GM18868 (cell line): ENCODE results near the gene BEX3.
"Not testable (repeated sequence)": the region's sequence is repeated elsewhere in the genome, so short reads cannot be mapped to it uniquely, and the experiment has no call there.

Experiments
- ATAC-seq: cut with Tn5 transposase; IDR thresholded peaks from one replicate; pipeline ENCODE4 v1.9.1; 2021; ENCODE audit warnings: mild to moderate bottlenecking, moderate library complexity; ENCODE audit not compliant: unreplicated experiment

Gene BEX3

DNA sequence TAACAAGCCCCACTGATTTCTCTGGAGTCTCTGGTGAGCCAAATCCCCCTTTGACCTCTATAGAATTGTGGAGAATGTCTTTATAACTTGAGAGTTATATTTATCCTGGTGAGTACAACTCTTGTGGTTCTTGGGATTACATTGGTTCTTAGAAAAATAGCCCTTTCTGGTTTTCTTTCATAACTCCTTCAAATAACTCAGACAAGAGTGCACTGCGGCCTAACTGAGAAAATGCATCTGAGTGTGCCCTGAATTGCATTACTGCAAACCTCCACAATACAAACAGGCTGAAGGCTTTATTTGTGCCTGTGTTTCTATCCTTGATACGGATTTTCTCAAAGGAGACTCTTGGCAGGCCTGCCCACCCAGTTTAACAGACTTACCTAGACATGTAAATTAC is 2.7 kb downstream of the BEX3 start:
- ATAC-seq, result no peak

DNA sequence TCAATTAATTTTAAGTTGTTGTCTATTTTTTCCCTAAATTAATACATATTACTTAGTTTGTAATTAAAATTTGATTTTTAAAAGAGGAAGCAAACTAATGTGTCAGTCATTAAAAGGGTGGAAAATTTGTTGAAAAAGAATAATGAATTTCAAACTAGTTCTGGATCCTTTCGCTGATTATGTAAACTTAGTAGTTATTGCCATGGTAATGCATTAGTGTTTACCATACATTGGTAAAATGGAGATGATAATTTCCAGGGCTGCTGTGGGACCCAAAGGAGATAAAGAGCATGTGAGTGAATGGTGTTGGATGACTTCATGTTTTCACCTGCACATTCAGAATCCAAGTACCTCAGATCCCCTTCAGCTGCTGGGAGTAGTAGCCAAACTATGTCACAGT is 6.5 kb downstream of the BEX3 start:
- no peak for ATAC-seq

- no peak for ATAC-seq
Observed at GRCh38 chrX:103384672-103385071, 8.3 kb downstream of the BEX3 start.

- not testable (repeated sequence) for ATAC-seq
Observed at GRCh38 chrX:103385283-103385830, 9.0 kb downstream of the BEX3 start.

GRCh38 chrX:103386332-103386731 is 10.0 kb downstream of the BEX3 start:
- ATAC-seq, result no peak

- no peak for ATAC-seq
Observed at GRCh38 chrX:103393487-103393886, 17.1 kb downstream of the BEX3 start.

DNA sequence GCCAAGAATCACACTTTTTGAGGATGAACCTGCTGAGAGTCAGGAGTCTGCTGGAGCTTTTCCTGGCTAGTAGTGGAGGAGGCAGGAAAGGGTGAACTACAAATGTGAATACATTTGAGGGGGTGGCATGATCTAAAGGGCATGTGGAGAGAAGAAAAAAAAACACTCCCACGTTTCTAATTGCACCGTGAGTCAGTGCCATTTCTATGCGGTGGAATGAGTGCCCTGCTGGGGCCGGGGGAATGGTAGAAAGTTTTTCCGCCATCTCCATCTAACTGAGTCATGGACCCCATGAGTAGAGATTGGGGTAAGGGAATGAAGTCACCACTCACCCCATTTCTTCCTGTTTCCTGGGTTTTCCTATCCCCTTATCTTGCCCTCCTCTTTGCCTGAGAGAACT is 19.8 kb downstream of the BEX3 start:
- no peak for ATAC-seq

- no peak for ATAC-seq
Observed at GRCh38 chrX:103396660-103397059, 20.3 kb downstream of the BEX3 start.

- ATAC-seq, result no peak
Observed at GRCh38 chrX:103397707-103398106, 21.4 kb downstream of the BEX3 start.

DNA sequence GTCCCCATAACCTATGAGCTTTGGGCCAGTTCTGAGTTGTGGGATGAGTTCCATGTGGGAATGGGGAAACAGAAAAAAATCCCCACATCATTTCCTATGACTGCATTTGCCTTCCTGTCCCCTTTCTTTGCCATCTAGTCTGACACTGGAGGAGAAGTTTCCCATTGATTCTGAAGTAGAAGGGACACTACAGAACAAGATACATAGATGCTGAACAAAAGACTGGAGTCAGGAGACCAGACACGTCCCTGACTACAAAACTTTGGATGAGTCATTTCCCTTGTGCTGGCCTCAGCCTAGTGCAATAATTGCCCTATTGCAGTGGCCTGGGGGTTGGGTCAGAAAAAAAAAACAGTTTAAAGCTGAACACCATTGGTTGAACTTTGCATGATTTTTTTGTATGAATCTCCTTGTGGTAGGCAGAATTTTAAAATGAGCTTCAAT is 22.1 kb downstream of the BEX3 start:
- no peak for ATAC-seq

- ATAC-seq, result no peak
Observed at GRCh38 chrX:103399744-103400143, 23.4 kb downstream of the BEX3 start.

- no peak for ATAC-seq
Observed at GRCh38 chrX:103400931-103401330, 24.6 kb downstream of the BEX3 start.

DNA sequence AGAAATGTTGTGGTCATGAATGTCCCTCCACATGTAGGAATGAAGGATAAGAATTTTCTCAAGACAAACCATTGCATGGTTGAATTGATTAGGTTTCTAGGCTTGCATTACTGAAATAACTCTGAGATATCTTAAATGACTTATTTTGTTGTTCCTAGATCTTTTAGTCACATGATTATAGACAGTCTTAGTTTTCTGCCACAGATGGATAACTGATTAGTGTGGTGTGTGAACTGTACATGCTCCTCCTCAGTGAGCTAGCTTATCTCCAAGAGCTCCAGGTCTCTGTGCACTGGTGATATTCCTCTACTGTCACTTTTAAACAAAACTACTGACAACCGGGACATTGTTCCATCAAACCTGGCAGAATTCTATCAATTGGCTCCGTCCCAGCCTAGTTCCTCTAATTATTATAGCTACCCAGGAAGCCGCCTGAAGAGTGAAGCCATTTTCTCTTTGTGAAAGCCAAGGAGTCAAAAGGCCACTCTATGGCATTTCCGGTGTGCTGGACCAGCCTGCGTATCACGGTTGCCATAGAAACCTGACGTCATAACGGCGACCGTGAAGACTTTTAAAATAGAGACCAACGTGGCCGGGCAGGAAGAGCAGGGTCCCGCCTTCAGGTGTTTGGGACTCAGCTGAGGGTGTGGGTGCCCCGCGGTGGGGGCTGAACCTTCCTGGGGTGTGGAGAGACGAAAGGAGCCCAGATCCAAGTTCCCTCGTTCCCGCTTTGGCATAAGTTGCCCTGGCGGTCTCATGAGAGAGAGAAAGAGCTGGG is 28.1 kb downstream of the BEX3 start:
- ATAC-seq, result peak; percentile 99

DNA sequence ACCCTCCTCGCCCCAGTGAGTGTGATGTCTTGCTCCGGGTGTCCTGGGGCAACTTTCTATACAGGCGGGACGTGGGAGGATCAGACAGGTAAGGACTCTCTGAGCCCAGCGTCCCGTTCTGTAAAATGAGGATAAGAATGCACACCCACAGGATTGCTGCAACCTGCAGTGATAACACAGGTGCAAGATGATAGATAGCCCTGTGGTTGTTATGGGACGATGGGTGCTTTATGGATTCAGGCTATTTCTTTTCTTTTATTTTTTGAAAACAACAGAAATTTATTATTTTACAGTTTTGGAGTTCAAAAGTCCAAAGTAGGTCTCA is 28.6 kb downstream of the BEX3 start:
- no peak for ATAC-seq

DNA sequence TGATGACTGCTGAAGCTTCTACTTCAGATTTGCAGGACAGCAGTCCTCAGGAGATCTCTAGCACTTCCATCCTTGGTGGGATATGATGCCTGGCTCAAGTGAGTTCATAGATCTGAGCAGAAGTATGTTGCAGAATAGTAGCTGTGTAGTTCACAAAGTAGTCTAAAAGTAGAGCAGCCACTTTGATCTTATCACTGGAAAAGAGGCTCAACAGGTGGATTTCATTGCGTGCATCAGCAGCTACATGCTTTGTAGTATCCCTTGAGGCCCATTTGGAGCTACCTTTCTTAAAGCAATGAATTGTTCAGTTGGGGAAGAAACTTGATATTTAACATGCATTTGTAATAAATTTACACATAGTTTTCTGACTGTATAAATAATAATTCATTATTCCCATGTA is 29.9 kb downstream of the BEX3 start:
- no peak for ATAC-seq

GRCh38 chrX:103407776-103408175 is 31.4 kb downstream of the BEX3 start:
- ATAC-seq, result no peak

DNA sequence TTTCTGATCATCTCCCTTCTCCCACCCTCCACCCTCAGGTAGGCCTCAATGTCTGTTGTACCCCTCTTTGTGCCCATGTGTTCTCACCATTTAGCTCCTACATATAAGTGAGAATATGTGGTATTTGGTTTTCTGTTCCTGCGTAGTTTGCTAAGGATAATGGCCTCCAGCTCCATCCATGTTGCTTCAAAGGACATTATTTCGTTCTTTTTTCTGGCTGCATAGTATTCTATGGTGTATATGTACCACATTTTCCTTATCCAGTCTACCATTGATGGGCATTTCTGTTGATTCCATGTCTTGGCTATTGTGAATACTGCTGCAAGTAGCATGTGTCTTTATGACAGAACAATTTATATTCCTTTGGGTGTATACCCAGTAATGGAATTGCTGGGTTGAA is 35.4 kb downstream of the BEX3 start:
- ATAC-seq, result not testable (repeated sequence)

DNA sequence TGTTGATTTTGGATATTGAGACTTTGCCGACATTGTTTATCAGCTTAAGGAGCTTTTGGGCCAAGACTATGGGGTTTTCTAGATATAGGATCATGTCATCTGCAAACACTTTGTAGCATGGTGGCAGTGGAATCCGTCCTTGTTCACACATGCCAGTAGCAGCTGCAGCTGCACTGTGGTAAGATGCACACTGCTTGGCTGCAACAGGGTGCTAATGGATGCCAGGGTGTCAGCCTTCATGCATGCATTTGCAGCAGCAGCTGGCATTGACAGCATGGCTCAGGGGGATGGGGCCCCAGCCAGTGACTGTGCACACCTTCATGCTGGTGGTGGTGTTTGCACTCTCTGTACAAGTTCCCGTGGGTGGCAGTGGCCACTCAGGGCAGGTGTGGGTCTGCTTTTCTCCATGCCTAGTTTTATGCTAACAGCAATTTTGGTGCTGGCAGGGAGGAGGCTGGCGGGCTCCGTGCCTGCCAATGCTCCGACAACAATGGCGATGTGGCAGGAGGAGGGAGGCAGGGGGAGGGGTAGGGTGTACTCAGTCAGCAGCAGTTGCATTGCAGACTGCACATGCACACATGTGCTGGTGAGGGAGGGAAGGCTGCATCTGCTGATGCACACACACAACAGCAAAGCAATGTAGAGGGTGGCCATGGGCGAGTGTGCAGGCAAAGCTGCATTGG is 37.5 kb downstream of the BEX3 start:
- ATAC-seq, result no peak

DNA sequence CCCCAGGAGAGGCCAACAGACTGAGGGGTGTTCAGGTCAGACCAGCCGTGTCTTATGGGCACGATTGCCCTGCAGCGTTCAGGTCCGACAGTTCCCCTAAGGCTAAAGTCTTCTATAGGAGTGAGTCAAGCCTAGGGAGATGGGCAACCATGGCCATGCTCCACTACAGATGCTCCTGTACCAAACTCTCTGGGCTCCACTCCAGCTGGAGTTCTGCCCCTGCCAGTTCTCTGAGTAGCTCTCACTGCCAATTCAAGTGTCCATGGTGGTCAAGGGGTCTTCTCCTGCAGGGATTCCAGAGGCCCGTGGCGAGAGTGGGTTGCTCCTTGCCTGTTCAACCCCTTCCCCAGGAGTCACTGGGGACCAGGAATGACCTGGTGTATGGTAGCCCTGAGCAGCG is 38.2 kb downstream of the BEX3 start:
- ATAC-seq, result no peak

DNA sequence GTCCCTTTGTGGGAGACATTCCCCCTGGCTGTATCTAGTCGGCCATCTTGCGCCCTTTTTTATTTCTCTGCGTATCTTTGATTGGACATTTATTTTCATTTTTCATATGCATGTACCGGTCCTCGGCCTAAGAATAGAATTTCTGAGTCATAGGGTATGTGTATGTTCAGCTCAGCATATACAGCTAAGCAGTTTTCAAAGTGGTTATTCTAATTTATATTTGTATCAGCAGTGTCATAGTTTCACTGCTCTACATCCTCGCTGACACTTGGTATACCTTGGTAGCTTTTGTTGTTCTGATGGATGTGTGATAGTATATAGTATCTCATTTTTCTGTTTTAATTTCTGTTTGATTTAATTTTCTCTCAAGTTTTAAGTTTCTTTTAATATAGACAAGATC is 38.7 kb downstream of the BEX3 start:
- no peak for ATAC-seq

- ATAC-seq, result no peak
Observed at GRCh38 chrX:103415528-103415927, 39.2 kb downstream of the BEX3 start.

GRCh38 chrX:103417370-103417769 is 41.0 kb downstream of the BEX3 start:
- ATAC-seq, result no peak
